Activated T-helper 1 cell treated with anti-CD3 and anti-CD28 coated beads, Interleukin-12 subunit alpha, Interleukin-12 subunit beta, Interleukin-2, Interleukin-4 antibody, amounts not matched to agents 30 ng/mL and 10 ng/mL and 1 ng/mL, durations not matched to agents 14 hours and 24 hours and 36 hours (primary cell): ENCODE results near the gene FCRL5. TPM values are rescaled to one million over a fixed set of nuclear protein-coding genes. Genes with fewer than 3 reads are reported as not detected.

Experiments used
- DNase-seq: peaks from one replicate; pipeline ENCODE4 v3.0.0; 2021; ENCODE audit warnings: low spot score
- H3K27ac Mint-ChIP-seq: one replicate; pipeline ENCODE4 v1.8.0; 2021; ENCODE audit warnings: mild to moderate bottlenecking, mixed read lengths
- H3K27me3 Mint-ChIP-seq: one replicate; pipeline ENCODE4 v1.8.0; 2022; ENCODE audit warnings: mild to moderate bottlenecking, moderate library complexity, mixed read lengths; ENCODE audit not compliant: insufficient read depth
- H3K36me3 Mint-ChIP-seq: one replicate; pipeline ENCODE4 v1.8.0; 2021; ENCODE audit warnings: low read depth, mixed read lengths
- H3K4me1 Mint-ChIP-seq: one replicate; pipeline ENCODE4 v1.8.0; 2021; ENCODE audit warnings: low read depth, mixed read lengths
- H3K4me3 Mint-ChIP-seq: one replicate; pipeline ENCODE4 v1.8.0; 2021; ENCODE audit warnings: mild to moderate bottlenecking, moderate library complexity, mixed read lengths
- H3K9me3 Mint-ChIP-seq: one replicate; pipeline ENCODE4 v1.8.0; 2021; ENCODE audit warnings: mixed read lengths
- intact Hi-C: fragments of 100-400 bp; cut with micrococcal nuclease; formaldehyde crosslinking; loops from one replicate; pipeline ENCODE4 v1.15.1; 2024
- total RNA-seq: library from RNA; stranded (reverse); gene quantifications from 2 replicates; pipeline ENCODE4 v1.2.3, GENCODE V29; 2022

The FCRL5 gene
- total RNA-seq, 1 donor from 2014 or later, result not detected

GRCh38 chr1:157472959-157473358, 79.4 kb downstream of the FCRL5 start:
- Mint-ChIP-seq H3K27me3 (peaks cover 14% of the 10 kb centered on the region), H3K27ac (no peak overlapping the region), H3K4me3 (no peak overlapping the region), H3K9me3 (no peaks in the 10 kb centered on the region), H3K4me1 (no peaks in the 10 kb centered on the region), H3K36me3 (no peaks in the 10 kb centered on the region)
- intact Hi-C loops, result no loop called here
- no peak for DNase-seq

DNA sequence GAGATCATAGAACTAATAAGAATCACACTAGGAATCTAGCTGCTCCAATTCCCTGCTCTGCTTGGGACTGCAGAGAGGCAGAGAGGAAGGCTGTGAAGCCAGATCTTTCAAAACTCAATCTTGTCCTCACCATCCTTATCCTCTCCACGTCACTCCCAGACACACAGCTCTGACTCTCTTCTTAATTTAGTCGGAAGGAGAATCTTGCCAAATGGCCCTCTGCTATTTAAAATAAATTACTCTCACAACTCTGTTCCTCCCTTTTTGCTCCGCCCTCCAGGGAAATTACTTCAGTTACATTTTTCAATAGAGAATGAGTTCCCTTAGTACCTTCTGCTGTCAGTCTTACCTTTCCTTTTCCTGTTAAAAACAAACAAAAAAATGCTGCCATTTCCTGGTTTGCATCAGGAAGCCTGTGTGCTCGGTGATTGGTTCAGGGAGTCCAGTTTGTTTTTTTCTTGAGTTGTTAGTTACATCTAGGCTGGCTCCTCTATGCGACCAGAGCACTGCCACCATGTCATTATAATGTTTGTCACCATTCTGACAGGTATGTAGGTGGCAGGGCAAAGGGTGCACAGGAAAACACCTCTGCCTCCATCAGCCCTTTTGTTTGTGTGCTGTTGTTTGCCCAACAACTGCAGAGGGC, 80.1 kb downstream of the FCRL5 start:
- H3K27me3 Mint-ChIP-seq, result peaks cover 14% of the 10 kb centered on the region
- H3K27ac Mint-ChIP-seq, result no peak overlapping the region
- no peaks in the 10 kb centered on the region for H3K4me1 Mint-ChIP-seq
- no peak overlapping the region for H3K4me3 Mint-ChIP-seq
- intact Hi-C loops, result no loop called here
- no peaks in the 10 kb centered on the region for H3K36me3 Mint-ChIP-seq
- no peaks in the 10 kb centered on the region for H3K9me3 Mint-ChIP-seq
- no peak for DNase-seq

- H3K9me3 Mint-ChIP-seq, result no peaks in the 10 kb centered on the region
- H3K27me3 Mint-ChIP-seq, result peaks cover 14% of the 10 kb centered on the region
- no peaks in the 10 kb centered on the region for H3K4me1 Mint-ChIP-seq
- no peak overlapping the region for H3K4me3 Mint-ChIP-seq
- H3K27ac Mint-ChIP-seq, result no peak overlapping the region
- H3K36me3 Mint-ChIP-seq, result no peaks in the 10 kb centered on the region
- DNase-seq, result no peak
- intact Hi-C loops, result no loop called here
These were observed 80.8 kb downstream of the FCRL5 start for GRCh38 chr1:157471531-157471930.

DNA sequence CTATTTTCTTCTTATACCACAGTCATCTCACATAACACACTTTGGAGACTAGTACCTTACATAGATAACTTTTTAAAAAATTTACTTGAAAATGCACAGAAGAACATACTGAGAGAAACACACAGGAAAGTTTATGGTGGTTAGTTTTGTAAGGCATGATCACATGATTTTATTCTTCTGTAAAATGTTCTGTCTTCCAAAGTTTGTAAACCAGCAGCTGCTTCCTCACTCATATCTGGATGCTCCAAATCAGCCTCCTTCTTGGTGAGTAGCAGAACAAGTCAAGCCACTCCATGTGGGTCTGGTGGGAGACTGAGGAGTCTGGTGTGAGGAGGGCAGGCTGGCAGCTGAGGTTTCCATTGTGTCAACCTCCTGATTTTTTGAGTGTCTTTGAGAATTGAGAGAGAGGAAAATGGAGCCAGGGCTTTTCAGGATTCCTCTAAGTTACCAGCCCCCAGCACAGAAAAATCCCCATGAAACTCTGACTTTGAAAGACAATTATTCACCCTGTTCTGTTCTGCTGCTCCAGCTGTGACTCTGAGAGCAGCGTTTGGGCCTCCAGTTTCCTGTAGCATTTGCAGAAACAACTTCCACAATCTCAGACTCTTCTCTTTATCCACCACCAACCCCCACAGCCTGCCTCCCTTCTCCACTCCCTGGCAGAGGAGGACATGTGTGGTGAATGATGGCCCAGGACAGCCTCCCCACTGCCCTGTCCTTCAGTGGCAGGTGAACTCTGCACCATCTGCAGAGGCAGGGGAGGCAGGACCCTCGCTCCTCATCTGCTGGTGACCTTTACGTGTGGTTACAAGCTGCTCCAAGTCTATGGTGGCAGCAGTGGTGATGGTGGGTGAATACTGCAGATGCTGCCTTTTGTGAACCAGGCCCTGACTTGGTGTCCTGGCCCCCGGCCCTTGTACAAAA, 82.3 kb downstream of the FCRL5 start:
- H3K4me1 Mint-ChIP-seq, result no peaks in the 10 kb centered on the region
- no peak for DNase-seq
- H3K4me3 Mint-ChIP-seq, result no peak overlapping the region
- H3K36me3 Mint-ChIP-seq, result no peaks in the 10 kb centered on the region
- peaks cover 14% of the 10 kb centered on the region for H3K27me3 Mint-ChIP-seq
- H3K9me3 Mint-ChIP-seq, result no peaks in the 10 kb centered on the region
- intact Hi-C loops, result no loop called here
- no peak overlapping the region for H3K27ac Mint-ChIP-seq

GRCh38 chr1:157469300-157469699, 83.0 kb downstream of the FCRL5 start:
- Mint-ChIP-seq H3K27me3 (peaks cover 14% of the 10 kb centered on the region), H3K36me3 (no peaks in the 10 kb centered on the region), H3K4me3 (no peak overlapping the region), H3K27ac (no peak overlapping the region), H3K9me3 (no peaks in the 10 kb centered on the region), H3K4me1 (no peaks in the 10 kb centered on the region)
- no peak for DNase-seq
- intact Hi-C loops, result no loop called here

DNA sequence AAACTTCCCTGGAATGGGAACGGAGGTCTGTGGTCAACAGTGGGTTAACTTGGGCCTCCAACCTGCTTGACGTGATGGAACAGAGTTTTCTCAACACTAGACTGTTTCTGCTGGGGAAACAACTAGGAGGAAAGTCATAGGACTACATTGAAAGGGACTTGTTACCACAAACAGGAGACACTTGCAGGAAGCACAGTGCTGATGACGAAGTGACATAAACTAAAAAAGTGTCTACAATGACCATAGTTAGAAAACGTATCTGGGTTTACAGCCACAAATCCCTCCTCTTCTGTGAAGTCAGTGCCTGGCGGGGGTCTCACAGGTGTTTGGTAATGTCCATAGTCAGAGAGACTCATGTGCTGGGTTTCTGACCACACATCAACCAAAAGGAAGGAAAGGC, 86.3 kb downstream of the FCRL5 start:
- H3K4me1 Mint-ChIP-seq, result no peaks in the 10 kb centered on the region
- intact Hi-C loops, result no loop called here
- H3K36me3 Mint-ChIP-seq, result no peaks in the 10 kb centered on the region
- no peak for DNase-seq
- no peak overlapping the region for H3K4me3 Mint-ChIP-seq
- peaks cover 9% of the 10 kb centered on the region for H3K27me3 Mint-ChIP-seq
- no peaks in the 10 kb centered on the region for H3K9me3 Mint-ChIP-seq
- H3K27ac Mint-ChIP-seq, result no peak overlapping the region

Other genes starting within 250 kb of the FCRL5 start
- not detected in 2 replicates for gene FCRL4, start 45.6 kb upstream of the FCRL5 start, total RNA-seq
- 0.05 and 0.32 TPM in 2 replicates for gene FCRL3, start 148.3 kb upstream of the FCRL5 start, total RNA-seq
- gene FCRL2, start 224.6 kb upstream of the FCRL5 start, total RNA-seq, result not detected in 2 replicates